SK-N-SH (cell line): Measurements from ENCODE around the gene CCDC9. TPM values are rescaled to one million over a fixed set of nuclear protein-coding genes. Genes with fewer than 3 reads are reported as not detected.

Experiments
- CTCF ChIA-PET: fragments of 300-600, 350-600 bp; formaldehyde crosslinking; extraction: SDS; loops from one replicate; lab custom pipeline; 2021; lab: Yijun Ruan, JAX
- POLR2A ChIA-PET: fragments of 350-600 bp; sonication (Branson Sonifier 250); formaldehyde crosslinking; extraction: SDS; loops from one replicate; lab custom pipeline; 2020; ENCODE audit warnings: antibody characterized with exemption, inconsistent platforms; lab: Yijun Ruan, JAX
- DNase-seq: peaks from one replicate; pipeline ENCODE4 v3.0.0; 2012
- H2AFZ ChIP-seq: fragments of 200-600 bp; sonication (generic); 2 replicates; pipeline ENCODE4 v1.8.1; 2016; ENCODE audit warnings: antibody characterized with exemption, mild to moderate bottlenecking, low read depth
- H3F3A ChIP-seq: fragments of 200-600 bp; sonication (generic); replicated peaks from 2 replicates; pipeline ENCODE3; 2016; ENCODE audit warnings: antibody characterized with exemption, mild to moderate bottlenecking; ENCODE audit not compliant: insufficient read depth
- H3K27ac ChIP-seq, 2 experiments: fragments of 200-500 bp in 1 of 2; fragments of 200-600 bp in 1 of 2; sonication (Bioruptor generic) in 1 of 2; sonication (generic), shearing (Covaris generic) in 1 of 2; 2 replicates each; pipeline versions ENCODE4 v1.5.1 to v1.6.1; 2014 to 2016; ENCODE audit warnings: low read depth in 2 of 2, inconsistent platforms in 1 of 2, low read length in 1 of 2, mild to moderate bottlenecking in 1 of 2, mixed read lengths in 1 of 2
- H3K27me3 ChIP-seq: fragments of 200-600 bp; sonication (generic), shearing (Covaris generic); 2 replicates; pipeline ENCODE4 v1.6.1; 2016; ENCODE audit warnings: mixed run types; ENCODE audit not compliant: insufficient read depth
- H3K36me3 ChIP-seq, 2 experiments: fragments of 200-500 bp in 1 of 2; fragments of 200-600 bp in 1 of 2; sonication (Bioruptor generic) in 1 of 2; sonication (generic) in 1 of 2; replicated peaks in 1 of 2; 2 replicates each; pipeline versions ENCODE3 to v1.5.1; 2014 to 2016; ENCODE audit warnings: low read length in 1 of 2, mild to moderate bottlenecking in 1 of 2; ENCODE audit not compliant: insufficient read depth in 2 of 2, control insufficient read depth in 1 of 2
- H3K4me1 ChIP-seq, 2 experiments: fragments of 200-500 bp in 1 of 2; fragments of 200-600 bp in 1 of 2; sonication (Bioruptor generic) in 1 of 2; sonication (generic), shearing (Covaris generic) in 1 of 2; 2 replicates each; pipeline versions ENCODE4 v1.5.1 to v1.6.1; 2014 to 2016; ENCODE audit warnings: low read depth in 1 of 2, low read length in 1 of 2, mixed run types in 1 of 2; ENCODE audit not compliant: insufficient read depth in 2 of 2, control insufficient read depth in 1 of 2
- H3K4me2 ChIP-seq: fragments of 200-600 bp; sonication (generic), shearing (Covaris generic); 2 replicates; pipeline ENCODE4 v1.6.1; 2017; ENCODE audit warnings: mixed run types
- H3K4me3 ChIP-seq, 2 experiments: fragments of 200-500 bp in 1 of 2; fragments of 200-600 bp in 1 of 2; sonication (Bioruptor generic) in 1 of 2; sonication (generic), shearing (Covaris generic) in 1 of 2; 2 replicates each; pipeline versions ENCODE4 v1.5.1 to v1.8.1; 2014 to 2016; ENCODE audit warnings: low read depth in 2 of 2, inconsistent platforms in 1 of 2, low read length in 1 of 2, mild to moderate bottlenecking in 1 of 2, mixed read lengths in 1 of 2, moderate library complexity in 1 of 2
- H3K79me2 ChIP-seq: fragments of 200-600 bp; sonication (generic); 2 replicates; pipeline ENCODE4 v1.8.1; 2017; ENCODE audit warnings: mild to moderate bottlenecking; ENCODE audit not compliant: insufficient read depth
- H3K9ac ChIP-seq: fragments of 200-600 bp; sonication (generic); 2 replicates; pipeline ENCODE4 v1.6.1; 2017; ENCODE audit warnings: mixed run types
- H3K9me2 ChIP-seq: fragments of 200-600 bp; sonication (generic); 2 replicates; pipeline ENCODE4 v1.6.1; 2017; ENCODE audit warnings: mixed run types
- H3K9me3 ChIP-seq: fragments of 200-600 bp; sonication (generic); 2 replicates; pipeline ENCODE4 v1.6.1; 2017; ENCODE audit warnings: mixed run types, mild to moderate bottlenecking, moderate library complexity
- H4K20me1 ChIP-seq: fragments of 200-600 bp; sonication (generic); 2 replicates; pipeline ENCODE4 v1.6.1; 2017; ENCODE audit warnings: mild to moderate bottlenecking, mixed run types; ENCODE audit not compliant: insufficient read depth
- CHD2 ChIP-seq: fragments of 150-350 bp; IDR thresholded peaks from 2 replicates; pipeline ENCODE4 v1.6.1; 2018; ENCODE audit warnings: low read length; ENCODE audit not compliant: partially characterized antibody
- ELF1 ChIP-seq: IDR thresholded peaks from 2 replicates; pipeline ENCODE4 v1.4.0; 2012
- EP300 ChIP-seq, 2 experiments: IDR thresholded peaks; 2 replicates each; pipeline versions ENCODE4 v1.4.0 to v1.6.1; 2012; ENCODE audit warnings: borderline replicate concordance in 1 of 2, low read depth in 1 of 2, low read length in 1 of 2
- FOSL2 ChIP-seq: IDR thresholded peaks from 2 replicates; pipeline ENCODE4 v1.4.0; 2012; ENCODE audit warnings: low read depth, mild to moderate bottlenecking, moderate library complexity, borderline replicate concordance
- FOXJ3 ChIP-seq: sonication (generic); formaldehyde crosslinking; IDR thresholded peaks from 2 replicates; pipeline ENCODE4 v1.5.1; 2020; ENCODE audit warnings: mild to moderate bottlenecking, missing genetic modification reagents
- FOXM1 ChIP-seq: IDR thresholded peaks from 2 replicates; pipeline ENCODE4 v1.4.0; 2012; ENCODE audit warnings: low read depth, mild to moderate bottlenecking
- GABPA ChIP-seq: IDR thresholded peaks from 2 replicates; pipeline ENCODE4 v1.4.0; 2012; ENCODE audit warnings: low read depth, mild to moderate bottlenecking
- GATA2 ChIP-seq: sonication (generic); formaldehyde crosslinking; IDR thresholded peaks from 2 replicates; pipeline ENCODE4 v1.5.0; 2020; ENCODE audit warnings: mild to moderate bottlenecking, missing genetic modification reagents
- JUND ChIP-seq: IDR thresholded peaks from 2 replicates; pipeline ENCODE4 v1.4.0; 2012
- MEF2A ChIP-seq: IDR thresholded peaks from 2 replicates; pipeline ENCODE4 v1.4.0; 2012; ENCODE audit warnings: low read depth, borderline replicate concordance
- MXI1 ChIP-seq: IDR thresholded peaks from 2 replicates; pipeline ENCODE4 v1.6.1; 2012; ENCODE audit warnings: mild to moderate bottlenecking, low read depth, low read length, improper control_type of control experiment
- POLR2AphosphoS5 ChIP-seq: IDR thresholded peaks from 2 replicates; pipeline ENCODE4 v1.6.1; 2012; ENCODE audit warnings: low read depth, low read length
- RAD21 ChIP-seq: IDR thresholded peaks from 2 replicates; pipeline ENCODE4 v1.6.1; 2012; ENCODE audit warnings: mild to moderate bottlenecking, low read length
- RCOR1 ChIP-seq: fragments of 150-350 bp; IDR thresholded peaks from 2 replicates; pipeline ENCODE4 v1.6.1; 2017; ENCODE audit warnings: antibody characterized with exemption, low read length
- RFX5 ChIP-seq: IDR thresholded peaks from 2 replicates; pipeline ENCODE4 v1.6.1; 2012; ENCODE audit warnings: mild to moderate bottlenecking, improper control_type of control experiment, low read length
- RXRA ChIP-seq: IDR thresholded peaks from 2 replicates; pipeline ENCODE4 v1.4.0; 2012; ENCODE audit warnings: low read depth, mild to moderate bottlenecking, borderline replicate concordance
- SMC3 ChIP-seq: IDR thresholded peaks from 2 replicates; pipeline ENCODE4 v1.6.1; 2012; ENCODE audit warnings: low read depth, low read length, improper control_type of control experiment
- TAF1 ChIP-seq: IDR thresholded peaks from 2 replicates; pipeline ENCODE4 v1.6.1; 2012; ENCODE audit warnings: low read depth, mild to moderate bottlenecking, low read length, moderate library complexity, borderline replicate concordance
- TCF12 ChIP-seq: IDR thresholded peaks from 2 replicates; pipeline ENCODE4 v1.4.0; 2012
- TEAD4 ChIP-seq: IDR thresholded peaks from 2 replicates; pipeline ENCODE4 v1.4.0; 2012; ENCODE audit warnings: mild to moderate bottlenecking, borderline replicate concordance; ENCODE audit not compliant: insufficient read depth
- YY1 ChIP-seq: IDR thresholded peaks from 2 replicates; pipeline ENCODE4 v1.4.0; 2012; ENCODE audit warnings: low read depth, mild to moderate bottlenecking
- WGBS: methylation state at CpG from one replicate; pipeline ENCODE4 v1.1.6; 2017; ENCODE audit warnings: low lambda C conversion rate; 5-methylcytosine and 5-hydroxymethylcytosine counted together
- polyA plus RNA-seq, 3 experiments: library from polyadenylated mRNA; depleted of rRNA; stranded (reverse); fragments of >200 nt; gene quantifications; 2 replicates each; pipeline ENCODE4 v1.2.3, GENCODE V29; 2012
- TF ChIP-seq, protein P1 (sequence below): IDR thresholded peaks from 2 replicates; pipeline ENCODE4 v1.4.0; 2012; ENCODE audit warnings: low read depth, borderline replicate concordance
- TF ChIP-seq, protein P2 (sequence below): IDR thresholded peaks from 2 replicates; pipeline ENCODE4 v1.4.0; 2012; ENCODE audit warnings: low read depth, borderline replicate concordance
- TF ChIP-seq, protein P3 (sequence below): IDR thresholded peaks from 2 replicates; pipeline ENCODE4 v1.4.0; 2012; ENCODE audit warnings: low read depth
- TF ChIP-seq, protein P4 (sequence below): IDR thresholded peaks from 2 replicates; pipeline ENCODE4 v1.6.1; 2012; ENCODE audit warnings: mild to moderate bottlenecking, low read depth, low read length, moderate library complexity
- TF ChIP-seq, protein P5 (sequence below): IDR thresholded peaks from 2 replicates; pipeline ENCODE4; 2012

Gene CCDC9
- polyA plus RNA-seq, 1 of the 3 experiments (the other 2 are of a cell fraction): 12.4 TPM

DNA sequence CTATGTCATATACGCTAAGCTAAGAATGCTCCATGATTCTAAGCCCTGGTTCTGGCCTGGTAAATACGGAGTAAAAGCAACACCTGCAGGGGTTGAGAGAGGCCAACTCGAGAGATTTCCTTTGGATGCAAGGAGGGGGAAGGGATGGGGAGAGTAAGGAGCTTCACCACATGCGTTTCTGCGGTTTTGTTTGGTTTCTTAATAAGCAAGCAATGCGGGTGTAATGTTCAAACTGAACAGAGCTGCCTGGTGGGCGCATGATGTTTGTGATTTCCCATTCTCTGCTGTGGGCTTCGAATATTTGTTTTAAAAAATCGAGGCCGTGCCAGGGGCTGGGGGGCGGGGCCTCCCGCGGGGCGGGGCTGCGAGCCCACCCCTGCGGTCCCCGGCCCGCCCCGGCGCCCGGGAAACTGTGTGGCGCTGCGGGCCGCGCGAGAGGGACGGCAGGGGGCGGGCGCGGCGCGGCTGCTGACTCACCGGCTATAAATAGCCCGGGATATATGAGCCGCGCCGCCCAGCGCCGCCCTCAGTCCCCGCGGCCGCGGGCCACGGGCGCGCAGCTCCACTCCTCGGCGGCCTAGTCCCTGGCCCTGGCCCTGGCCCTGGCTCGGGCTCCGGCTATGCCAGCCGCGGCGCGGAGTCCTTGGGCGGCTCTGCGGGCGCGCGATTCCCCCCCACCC, 30.4 kb upstream of the CCDC9 start:
- peaks cover 33% of the 10 kb centered on the region for H3F3A ChIP-seq
- TF ChIP-seq MXI1 (no peak; the same call in 1 of the 2 replicates), RFX5 (no peak), ELF1 (no peak), TAF1 (peak; percentile 94), GATA2 (CRISPR knock-in tag) (no peak), RCOR1 (peak; percentile 12; the same call in 1 of the 2 replicates), SMC3 (no peak), TCF12 (no peak), EP300 (IDR thresholded peaks at IDR 0.05; ENCODE audit: borderline replicate concordance in 1 of 2, low read depth in 1 of 2, low read length in 1 of 2) (peak in 1 of 2 experiments; percentile 35; a peak in 1 of 4 replicates), GABPA (no peak), POLR2AphosphoS5 (peak; percentile 99), CHD2 (peak; percentile 96), RAD21 (no peak), TEAD4 (no peak), MEF2A (peak; percentile 94; the same call in 1 of the 2 replicates), FOSL2 (peak; percentile 64; the same call in 1 of the 2 replicates), RXRA (no peak), FOXM1 (no peak), JUND (peak; percentile 47; the same call in 1 of the 2 replicates), YY1 (no peak), FOXJ3 (CRISPR knock-in tag) (no peak)
- TF ChIP-seq, protein P1, sequence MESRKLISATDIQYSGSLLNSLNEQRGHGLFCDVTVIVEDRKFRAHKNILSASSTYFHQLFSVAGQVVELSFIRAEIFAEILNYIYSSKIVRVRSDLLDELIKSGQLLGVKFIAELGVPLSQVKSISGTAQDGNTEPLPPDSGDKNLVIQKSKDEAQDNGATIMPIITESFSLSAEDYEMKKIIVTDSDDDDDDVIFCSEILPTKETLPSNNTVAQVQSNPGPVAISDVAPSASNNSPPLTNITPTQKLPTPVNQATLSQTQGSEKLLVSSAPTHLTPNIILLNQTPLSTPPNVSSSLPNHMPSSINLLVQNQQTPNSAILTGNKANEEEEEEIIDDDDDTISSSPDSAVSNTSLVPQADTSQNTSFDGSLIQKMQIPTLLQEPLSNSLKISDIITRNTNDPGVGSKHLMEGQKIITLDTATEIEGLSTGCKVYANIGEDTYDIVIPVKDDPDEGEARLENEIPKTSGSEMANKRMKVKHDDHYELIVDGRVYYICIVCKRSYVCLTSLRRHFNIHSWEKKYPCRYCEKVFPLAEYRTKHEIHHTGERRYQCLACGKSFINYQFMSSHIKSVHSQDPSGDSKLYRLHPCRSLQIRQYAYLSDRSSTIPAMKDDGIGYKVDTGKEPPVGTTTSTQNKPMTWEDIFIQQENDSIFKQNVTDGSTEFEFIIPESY: peak; percentile 73; the same call in 1 of the 2 replicates
- TF ChIP-seq, protein P2, sequence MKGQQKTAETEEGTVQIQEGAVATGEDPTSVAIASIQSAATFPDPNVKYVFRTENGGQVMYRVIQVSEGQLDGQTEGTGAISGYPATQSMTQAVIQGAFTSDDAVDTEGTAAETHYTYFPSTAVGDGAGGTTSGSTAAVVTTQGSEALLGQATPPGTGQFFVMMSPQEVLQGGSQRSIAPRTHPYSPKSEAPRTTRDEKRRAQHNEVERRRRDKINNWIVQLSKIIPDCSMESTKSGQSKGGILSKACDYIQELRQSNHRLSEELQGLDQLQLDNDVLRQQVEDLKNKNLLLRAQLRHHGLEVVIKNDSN: 0 out of 2 replicates have a peak, but pooled peaks have one; percentile 5
- TF ChIP-seq, protein P3, sequence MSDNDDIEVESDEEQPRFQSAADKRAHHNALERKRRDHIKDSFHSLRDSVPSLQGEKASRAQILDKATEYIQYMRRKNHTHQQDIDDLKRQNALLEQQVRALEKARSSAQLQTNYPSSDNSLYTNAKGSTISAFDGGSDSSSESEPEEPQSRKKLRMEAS: no peak
- TF ChIP-seq, protein P4, sequence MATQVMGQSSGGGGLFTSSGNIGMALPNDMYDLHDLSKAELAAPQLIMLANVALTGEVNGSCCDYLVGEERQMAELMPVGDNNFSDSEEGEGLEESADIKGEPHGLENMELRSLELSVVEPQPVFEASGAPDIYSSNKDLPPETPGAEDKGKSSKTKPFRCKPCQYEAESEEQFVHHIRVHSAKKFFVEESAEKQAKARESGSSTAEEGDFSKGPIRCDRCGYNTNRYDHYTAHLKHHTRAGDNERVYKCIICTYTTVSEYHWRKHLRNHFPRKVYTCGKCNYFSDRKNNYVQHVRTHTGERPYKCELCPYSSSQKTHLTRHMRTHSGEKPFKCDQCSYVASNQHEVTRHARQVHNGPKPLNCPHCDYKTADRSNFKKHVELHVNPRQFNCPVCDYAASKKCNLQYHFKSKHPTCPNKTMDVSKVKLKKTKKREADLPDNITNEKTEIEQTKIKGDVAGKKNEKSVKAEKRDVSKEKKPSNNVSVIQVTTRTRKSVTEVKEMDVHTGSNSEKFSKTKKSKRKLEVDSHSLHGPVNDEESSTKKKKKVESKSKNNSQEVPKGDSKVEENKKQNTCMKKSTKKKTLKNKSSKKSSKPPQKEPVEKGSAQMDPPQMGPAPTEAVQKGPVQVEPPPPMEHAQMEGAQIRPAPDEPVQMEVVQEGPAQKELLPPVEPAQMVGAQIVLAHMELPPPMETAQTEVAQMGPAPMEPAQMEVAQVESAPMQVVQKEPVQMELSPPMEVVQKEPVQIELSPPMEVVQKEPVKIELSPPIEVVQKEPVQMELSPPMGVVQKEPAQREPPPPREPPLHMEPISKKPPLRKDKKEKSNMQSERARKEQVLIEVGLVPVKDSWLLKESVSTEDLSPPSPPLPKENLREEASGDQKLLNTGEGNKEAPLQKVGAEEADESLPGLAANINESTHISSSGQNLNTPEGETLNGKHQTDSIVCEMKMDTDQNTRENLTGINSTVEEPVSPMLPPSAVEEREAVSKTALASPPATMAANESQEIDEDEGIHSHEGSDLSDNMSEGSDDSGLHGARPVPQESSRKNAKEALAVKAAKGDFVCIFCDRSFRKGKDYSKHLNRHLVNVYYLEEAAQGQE: peak; percentile 74
- TF ChIP-seq, protein P5, sequence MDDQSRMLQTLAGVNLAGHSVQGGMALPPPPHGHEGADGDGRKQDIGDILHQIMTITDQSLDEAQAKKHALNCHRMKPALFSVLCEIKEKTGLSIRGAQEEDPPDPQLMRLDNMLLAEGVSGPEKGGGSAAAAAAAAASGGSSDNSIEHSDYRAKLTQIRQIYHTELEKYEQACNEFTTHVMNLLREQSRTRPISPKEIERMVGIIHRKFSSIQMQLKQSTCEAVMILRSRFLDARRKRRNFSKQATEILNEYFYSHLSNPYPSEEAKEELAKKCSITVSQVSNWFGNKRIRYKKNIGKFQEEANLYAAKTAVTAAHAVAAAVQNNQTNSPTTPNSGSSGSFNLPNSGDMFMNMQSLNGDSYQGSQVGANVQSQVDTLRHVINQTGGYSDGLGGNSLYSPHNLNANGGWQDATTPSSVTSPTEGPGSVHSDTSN: no peak

More for the DNA sequence above, 30.4 kb upstream of the CCDC9 start:
- DNase-seq: peak; percentile 99
- Histone ChIP-seq H3K36me3 (peaks cover 11 to 16% of the 10 kb centered on the region in 2 experiments), H3K9me3 (no peaks in the 10 kb centered on the region), H3K27me3 (no peaks in the 10 kb centered on the region), H4K20me1 (peaks cover 48% of the 10 kb centered on the region), H3K4me2 (peak overlapping the region; percentile 96), H3K9ac (peak overlapping the region; percentile 74), H3K27ac (peak overlapping the region; percentile 90 to 92), H2AFZ (no peak overlapping the region), H3K79me2 (peaks cover 80% of the 10 kb centered on the region), H3K9me2 (no peaks in the 10 kb centered on the region), H3K4me1 (peaks cover 20 to 26% of the 10 kb centered on the region in 2 experiments; a peak in 3 of 4 replicates), H3K4me3 (peak overlapping the region; percentile 49 to 93; a peak in 3 of 4 replicates)
- 40% methylated on average over 6 of the region's 59 CpGs for WGBS
- POLR2A ChIA-PET: interaction anchor here (0.5 to 2.8 kb wide), 15 partner anchors 13 to 119 kb away, joined by 3 to 65 read pairs (median 4); partner anchors contain the start of genes CCDC9, INAFM1, SAE1 and ZC3H4
- CTCF ChIA-PET: interaction anchor here (0.5 to 22.3 kb wide), 6 partner anchors 8 to 76 kb away, joined by 3 to 520 read pairs (median 5); no protein-coding TSS in a partner anchor
